Sigmoid colon (tissue), 7 donors: ENCODE results near the gene KIF22. TPM values are rescaled to one million over a fixed set of nuclear protein-coding genes. Genes with fewer than 3 reads are reported as not detected.
A peak's percentile ranks its signal among the peaks of the same experiment; 100 is the strongest.

Experiments
- DNase-seq: peaks from one replicate; pipeline ENCODE4 v3.0.0-alpha.2; 2019
- H3K27ac ChIP-seq, 4 donors: fragments of 200-600 bp; sonication (generic); one replicate each; pipeline ENCODE4 v1.5.1; 2016 to 2019; ENCODE audit warnings: mild to moderate bottlenecking in 1 of 4
- H3K27me3 ChIP-seq, 3 donors: fragments of 200-600 bp; sonication (generic); one replicate each; pipeline ENCODE4 v1.5.1; 2019; ENCODE audit warnings: mild to moderate bottlenecking in 1 of 3
- H3K36me3 ChIP-seq, 4 donors: fragments of 200-600 bp; sonication (generic); one replicate each; pipeline ENCODE4 v1.5.1; 2016 to 2019
- H3K4me1 ChIP-seq, 4 donors: fragments of 200-600 bp; sonication (generic); one replicate each; pipeline ENCODE4 v1.5.1; 2017 to 2019
- H3K4me3 ChIP-seq, 4 donors: fragments of 200-600 bp; sonication (generic); one replicate each; pipeline ENCODE4 v1.5.1; 2017 to 2019; ENCODE audit warnings: mild to moderate bottlenecking in 2 of 4, moderate library complexity in 1 of 4
- H3K9me3 ChIP-seq, 4 donors: fragments of 200-600 bp in 3 of 4; sonication (generic) in 3 of 4; one replicate each; pipeline versions ENCODE4 v1.5.1 to v1.6.1; 2013 to 2019
- EP300 ChIP-seq, 4 donors: sonication (generic); formaldehyde crosslinking; IDR thresholded peaks; one replicate each; pipeline ENCODE4 v1.6.1; 2017; ENCODE audit warnings: antibody characterized with exemption in 4 of 4
- POLR2A ChIP-seq, 2 donors: fragments of 450-650 bp; IDR thresholded peaks; one replicate each; pipeline ENCODE4 v1.6.1; 2016; ENCODE audit warnings: antibody characterized with exemption in 2 of 2, mild to moderate bottlenecking in 2 of 2, moderate library complexity in 2 of 2
- POLR2AphosphoS5 ChIP-seq, 4 donors: sonication (generic); formaldehyde crosslinking; IDR thresholded peaks; one replicate each; pipeline ENCODE4 v1.6.1; 2017; ENCODE audit warnings: antibody characterized with exemption in 4 of 4
- WGBS, 2 donors: extraction: QIAGEN DNeasy Blood & Tissue Kit; methylation state at CpG; one replicate each; pipeline ENCODE4 v1.1.7; 2013; 5-methylcytosine and 5-hydroxymethylcytosine counted together
- intact Hi-C: fragments of 100-400 bp; cut with DNase I; formaldehyde crosslinking; loops from one replicate; pipeline ENCODE4 v1.15.1; 2023
- polyA plus RNA-seq, 3 donors: library from polyadenylated mRNA; stranded (reverse); fragments of 200-250 nt; gene quantifications; one replicate each; pipeline ENCODE4 v1.2.3, GENCODE V29; 2013
- total RNA-seq, 4 donors: library from RNA; depleted of rRNA; stranded (reverse); fragments of >200 nt; gene quantifications; one replicate each; pipeline ENCODE4 v1.1.0, GENCODE V29; 2016
- TF ChIP-seq, protein P1 (sequence below), 4 experiments: fragments of 450-650 bp in 3 of 4; fragments of 200-600 bp in 1 of 4; IDR thresholded peaks; one replicate each; pipeline ENCODE4 v1.5.1; 2016 to 2019; ENCODE audit warnings: antibody characterized with exemption in 4 of 4, mild to moderate bottlenecking in 3 of 4, moderate library complexity in 2 of 4
- donor health status: healthy with polysubstance abuse.
- donor health status: Bipolar disorder and iron deficiency.
- donor health status: healthy.

The KIF22 gene
- total and polyA plus RNA-seq, 7 donors: 11.5 to 71.5 (median 16.1) TPM

DNA sequence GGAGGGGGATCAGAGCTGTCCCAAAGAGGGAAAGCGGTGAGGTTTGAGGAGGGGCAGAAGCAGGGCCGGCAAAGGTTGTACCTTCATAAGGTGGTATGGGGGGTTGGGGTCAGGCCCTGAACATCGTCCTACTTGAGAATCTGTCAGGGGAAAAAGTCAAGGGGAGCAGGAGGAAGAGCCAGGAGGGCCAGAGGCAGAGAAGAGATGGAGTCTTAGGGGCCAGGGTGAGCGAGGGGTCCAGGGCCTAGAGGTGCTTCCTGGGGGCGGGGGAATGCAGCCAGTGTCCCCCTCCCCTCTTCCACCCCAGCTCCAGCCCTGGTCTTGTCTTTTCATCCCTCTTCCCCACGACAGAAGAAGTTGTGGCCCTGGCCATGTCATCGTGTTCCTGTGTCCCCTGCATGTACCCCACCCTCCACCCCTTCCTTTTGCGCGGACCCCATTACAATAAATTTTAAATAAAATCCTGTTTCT lies 20.2 kb downstream of the KIF22 start:
- peak overlapping the region; percentile 94 to 97 (median 95) for H3K27ac ChIP-seq
- TF ChIP-seq POLR2A (IDR thresholded peaks at IDR 0.05) (no peak), EP300 (IDR thresholded peaks at IDR 0.05) (no peak), POLR2AphosphoS5 (IDR thresholded peaks at IDR 0.05) (no peak)
- TF ChIP-seq, protein P1, sequence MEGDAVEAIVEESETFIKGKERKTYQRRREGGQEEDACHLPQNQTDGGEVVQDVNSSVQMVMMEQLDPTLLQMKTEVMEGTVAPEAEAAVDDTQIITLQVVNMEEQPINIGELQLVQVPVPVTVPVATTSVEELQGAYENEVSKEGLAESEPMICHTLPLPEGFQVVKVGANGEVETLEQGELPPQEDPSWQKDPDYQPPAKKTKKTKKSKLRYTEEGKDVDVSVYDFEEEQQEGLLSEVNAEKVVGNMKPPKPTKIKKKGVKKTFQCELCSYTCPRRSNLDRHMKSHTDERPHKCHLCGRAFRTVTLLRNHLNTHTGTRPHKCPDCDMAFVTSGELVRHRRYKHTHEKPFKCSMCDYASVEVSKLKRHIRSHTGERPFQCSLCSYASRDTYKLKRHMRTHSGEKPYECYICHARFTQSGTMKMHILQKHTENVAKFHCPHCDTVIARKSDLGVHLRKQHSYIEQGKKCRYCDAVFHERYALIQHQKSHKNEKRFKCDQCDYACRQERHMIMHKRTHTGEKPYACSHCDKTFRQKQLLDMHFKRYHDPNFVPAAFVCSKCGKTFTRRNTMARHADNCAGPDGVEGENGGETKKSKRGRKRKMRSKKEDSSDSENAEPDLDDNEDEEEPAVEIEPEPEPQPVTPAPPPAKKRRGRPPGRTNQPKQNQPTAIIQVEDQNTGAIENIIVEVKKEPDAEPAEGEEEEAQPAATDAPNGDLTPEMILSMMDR (IDR thresholded peaks at IDR 0.05): no peak
- no peak for DNase-seq
- WGBS, 2 donors: 23 to 38% methylated on average over 9 of the region's 9 CpGs
- peak overlapping the region in 1 of 4 donors; percentile 66 for H3K4me3 ChIP-seq
- intact Hi-C loops: loop anchor here (5.0 to 10.0 kb wide), 3 partner anchors 257 to 844 kb away; partner anchors contain the start of genes ALDOA, FBRS, PRR14 and TBX6
- H3K9me3 ChIP-seq: no peaks in the 10 kb centered on the region
- no peaks in the 10 kb centered on the region for H3K27me3 ChIP-seq
- H3K36me3 ChIP-seq: peaks cover 0 to 22% (median 8%) of the 10 kb centered on the region in 4 donors
- peaks cover 0 to 81% (median 75%) of the 10 kb centered on the region in 4 donors for H3K4me1 ChIP-seq

DNA sequence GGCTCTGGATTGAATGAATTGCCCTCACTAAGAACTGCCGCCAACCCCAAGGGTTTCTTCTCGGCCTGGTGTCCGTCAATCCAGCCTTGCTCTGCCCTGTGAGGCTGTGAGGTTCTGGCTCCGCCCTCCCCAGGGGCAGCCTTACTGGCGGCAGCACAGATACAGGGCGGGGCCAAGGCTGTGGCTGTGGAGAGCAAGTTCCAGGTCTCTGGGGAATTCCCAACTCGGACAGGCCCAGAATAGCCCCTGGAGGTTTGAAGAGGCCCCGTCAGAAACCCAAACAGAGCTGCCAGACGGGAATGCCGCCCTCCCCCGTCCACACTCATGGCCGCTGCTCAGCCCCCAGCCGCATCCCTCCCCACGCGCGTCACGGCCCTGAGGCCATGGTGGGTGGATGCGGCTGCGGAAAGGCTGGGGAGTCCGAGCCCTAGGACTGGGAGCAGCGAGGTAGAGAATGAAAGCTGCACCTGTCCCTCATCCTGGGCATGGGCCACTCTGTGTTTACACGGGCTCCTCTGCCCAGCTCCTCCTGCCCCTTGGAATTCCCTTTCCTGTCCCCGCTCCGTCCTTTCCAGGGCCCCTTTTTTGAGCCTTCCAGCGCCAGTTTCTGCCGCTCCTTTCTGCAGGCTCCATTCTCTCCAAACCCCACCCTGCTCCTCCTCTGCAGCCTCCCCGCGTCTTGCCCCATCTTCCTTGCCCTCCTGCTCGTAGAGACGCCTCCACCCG lies 20.8 kb downstream of the KIF22 start:
- no peaks in the 10 kb centered on the region for H3K27me3 ChIP-seq
- 0 to 2% methylated on average over 31 of the region's 31 CpGs for WGBS, 2 donors
- peak overlapping the region; percentile 46 to 66 (median 60) for H3K4me3 ChIP-seq
- peaks cover 0 to 81% (median 75%) of the 10 kb centered on the region in 4 donors for H3K4me1 ChIP-seq
- intact Hi-C loops: loop anchor here (5.0 to 10.0 kb wide), 3 partner anchors 256 to 843 kb away; partner anchors contain the start of genes ALDOA, FBRS, PRR14 and TBX6
- peak; percentile 99 for DNase-seq
- H3K27ac ChIP-seq: peak overlapping the region; percentile 94 to 97 (median 95)
- peaks cover 0 to 22% (median 8%) of the 10 kb centered on the region in 4 donors for H3K36me3 ChIP-seq
- peak; percentile 44 to 79 (median 78) for TF ChIP-seq POLR2AphosphoS5 (IDR thresholded peaks at IDR 0.05)
- no peak for TF ChIP-seq EP300 (IDR thresholded peaks at IDR 0.05)
- H3K9me3 ChIP-seq: no peaks in the 10 kb centered on the region

DNA sequence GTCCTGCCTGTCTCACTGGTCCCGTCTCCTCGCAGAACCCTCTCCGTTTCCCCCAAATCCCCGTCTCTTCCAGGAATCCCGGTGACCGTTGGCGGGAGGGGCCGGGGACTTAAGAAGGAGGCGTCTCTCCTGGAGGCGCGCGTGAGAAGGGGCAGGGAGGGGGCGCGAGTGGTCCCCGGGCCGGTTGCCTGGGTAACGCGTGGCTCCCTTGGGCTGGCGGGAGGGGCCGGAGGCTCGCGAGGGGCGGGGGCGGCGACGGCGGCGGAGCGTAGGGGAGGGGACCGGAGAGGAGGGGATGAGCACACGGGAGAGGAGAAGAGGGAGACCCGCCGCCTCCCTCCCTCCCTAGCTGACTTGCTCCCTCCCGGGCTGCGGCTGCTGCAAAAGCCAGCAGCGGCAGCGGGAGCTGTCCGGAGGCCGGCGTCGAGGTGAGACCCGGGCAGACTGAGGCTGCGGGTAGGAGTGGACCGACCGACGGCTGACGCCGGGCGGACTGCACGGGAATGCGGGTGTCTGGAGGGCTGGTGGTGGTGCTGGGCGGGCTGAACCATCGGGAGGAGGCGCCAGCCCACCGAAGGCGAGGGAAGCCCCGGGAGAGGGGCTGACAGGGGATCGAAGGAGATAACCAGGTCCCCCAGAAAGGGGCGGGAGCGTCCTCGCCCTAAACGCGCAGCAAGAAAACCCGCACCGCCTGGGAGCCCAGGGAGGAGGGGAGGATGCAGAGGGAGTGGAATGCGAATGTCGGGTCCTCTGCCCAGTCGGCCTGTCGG lies 21.5 kb downstream of the KIF22 start, which contains the start of gene PRRT2:
Gene PRRT2 (plus strand): TSS at position 298 of the 770 bp plus-strand sequence. CDS start 862 bp downstream, outside the sequence.
- peaks cover 0 to 22% (median 8%) of the 10 kb centered on the region in 4 donors for H3K36me3 ChIP-seq
- TF ChIP-seq EP300 (IDR thresholded peaks at IDR 0.05): no peak
- TF ChIP-seq, protein P1 (IDR thresholded peaks at IDR 0.05): no peak
- peak in 3 of 4 donors; percentile 4 to 58 (median 52) for TF ChIP-seq POLR2AphosphoS5 (IDR thresholded peaks at IDR 0.05)
- no peaks in the 10 kb centered on the region for H3K27me3 ChIP-seq
- peaks cover 0 to 87% (median 79%) of the 10 kb centered on the region in 4 donors for H3K4me1 ChIP-seq
- intact Hi-C loops: loop anchor here (5.0 to 10.0 kb wide), 3 partner anchors 255 to 843 kb away; partner anchors contain the start of genes ALDOA, FBRS, PRR14 and TBX6
- H3K9me3 ChIP-seq: no peaks in the 10 kb centered on the region
- H3K4me3 ChIP-seq: peak within 1 kb of the TSS; percentile 46 to 66 (median 60)
- DNase-seq: peak; percentile 89
- peak within 1 kb of the TSS; percentile 94 to 97 (median 95) for H3K27ac ChIP-seq
- 2 to 4% methylated on average over 69 of the region's 69 CpGs for WGBS, 2 donors

DNA sequence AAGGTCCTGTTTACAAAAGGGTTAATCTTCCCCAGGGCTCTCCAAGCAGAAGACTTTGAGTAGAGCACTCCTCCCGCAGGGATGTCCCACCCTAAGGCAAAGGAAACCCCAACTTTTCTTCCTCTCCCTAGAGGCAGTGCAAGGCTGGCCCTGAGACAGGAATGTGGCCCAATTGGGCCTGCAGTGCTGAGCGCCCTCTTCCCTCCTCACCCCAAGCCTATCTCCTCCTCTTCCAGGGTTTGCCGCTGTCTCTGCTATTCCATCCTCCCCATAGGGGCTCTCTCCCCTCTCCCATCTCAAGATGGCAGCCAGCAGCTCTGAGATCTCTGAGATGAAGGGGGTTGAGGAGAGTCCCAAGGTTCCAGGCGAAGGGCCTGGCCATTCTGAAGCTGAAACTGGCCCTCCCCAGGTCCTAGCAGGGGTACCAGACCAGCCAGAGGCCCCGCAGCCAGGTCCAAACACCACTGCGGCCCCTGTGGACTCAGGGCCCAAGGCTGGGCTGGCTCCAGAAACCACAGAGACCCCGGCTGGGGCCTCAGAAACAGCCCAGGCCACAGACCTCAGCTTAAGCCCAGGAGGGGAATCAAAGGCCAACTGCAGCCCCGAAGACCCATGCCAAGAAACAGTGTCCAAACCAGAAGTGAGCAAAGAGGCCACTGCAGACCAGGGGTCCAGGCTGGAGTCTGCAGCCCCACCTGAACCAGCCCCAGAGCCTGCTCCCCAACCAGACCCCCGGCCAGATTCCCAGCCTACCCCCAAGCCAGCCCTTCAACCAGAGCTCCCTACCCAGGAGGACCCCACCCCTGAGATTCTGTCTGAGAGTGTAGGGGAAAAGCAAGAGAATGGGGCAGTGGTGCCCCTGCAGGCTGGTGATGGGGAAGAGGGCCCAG lies 22.4 kb downstream of the KIF22 start:
- intact Hi-C loops: loop anchor here (5.0 to 10.0 kb wide), 3 partner anchors 254 to 842 kb away; partner anchors contain the start of genes ALDOA, FBRS, PRR14 and TBX6
- H3K4me3 ChIP-seq: peak overlapping the region; percentile 46 to 66 (median 60)
- H3K4me1 ChIP-seq: peaks cover 0 to 87% (median 80%) of the 10 kb centered on the region in 4 donors
- DNase-seq: no peak
- peaks cover 0 to 22% (median 8%) of the 10 kb centered on the region in 4 donors for H3K36me3 ChIP-seq
- TF ChIP-seq EP300 (IDR thresholded peaks at IDR 0.05) (no peak), POLR2AphosphoS5 (IDR thresholded peaks at IDR 0.05) (no peak), POLR2A (IDR thresholded peaks at IDR 0.05) (no peak)
- TF ChIP-seq, protein P1 (IDR thresholded peaks at IDR 0.05): no peak
- 76 to 78% methylated on average over 9 of the region's 9 CpGs for WGBS, 2 donors
- no peaks in the 10 kb centered on the region for H3K9me3 ChIP-seq
- H3K27ac ChIP-seq: peak overlapping the region; percentile 94 to 97 (median 95)
- no peaks in the 10 kb centered on the region for H3K27me3 ChIP-seq
